AG10803 (cell line): ENCODE measurements around the gene PTPRD.

ENCODE experiments used
- DNase-seq: peaks from one replicate; pipeline ENCODE4 v3.0.0; 2010; ENCODE audit warnings: low read depth
- H3K4me3 ChIP-seq: 2 replicates; pipeline ENCODE4 v1.5.1; 2011; ENCODE audit warnings: mild to moderate bottlenecking, low read length, control low read depth
- CTCF ChIP-seq: conservative IDR thresholded peaks from 2 replicates; pipeline ENCODE4 v1.5.1; 2011; ENCODE audit warnings: mild to moderate bottlenecking, low read length, control low read depth, inconsistent platforms

The PTPRD gene

GRCh38 chr9:9855177-9856078, 757.4 kb downstream of the PTPRD start:
- no peak for TF ChIP-seq CTCF
- H3K4me3 ChIP-seq, result no peak overlapping the region
- no peak for DNase-seq

- no peak overlapping the region for H3K4me3 ChIP-seq
- no peak for DNase-seq
- no peak for TF ChIP-seq CTCF
These were observed 765.1 kb downstream of the PTPRD start for GRCh38 chr9:9847750-9848149.

GRCh38 chr9:9846557-9846956, 766.2 kb downstream of the PTPRD start:
- DNase-seq, result no peak
- TF ChIP-seq CTCF, result no peak
- no peak overlapping the region for H3K4me3 ChIP-seq

GRCh38 chr9:9820436-9820835, 792.4 kb downstream of the PTPRD start:
- no peak for DNase-seq
- no peak overlapping the region for H3K4me3 ChIP-seq
- TF ChIP-seq CTCF, result no peak

- no peak for DNase-seq
- TF ChIP-seq CTCF, result no peak
- no peak overlapping the region for H3K4me3 ChIP-seq
These were observed 792.9 kb downstream of the PTPRD start for GRCh38 chr9:9819886-9820285.

- H3K4me3 ChIP-seq, result no peak overlapping the region
- DNase-seq, result no peak
- TF ChIP-seq CTCF, result no peak
These were observed 795.6 kb downstream of the PTPRD start for GRCh38 chr9:9817176-9817575.

GRCh38 chr9:9804109-9804508, 808.7 kb downstream of the PTPRD start:
- DNase-seq, result no peak
- no peak for TF ChIP-seq CTCF
- H3K4me3 ChIP-seq, result no peak overlapping the region
